Tibial nerve (tissue), 4 donors: Measurements from ENCODE around the gene CERCAM. TPM values are rescaled to one million over a fixed set of nuclear protein-coding genes. Genes with fewer than 3 reads are reported as not detected.
"Not testable (repeated sequence)": the region's sequence is repeated elsewhere in the genome, so short reads cannot be mapped to it uniquely, and the experiment has no call there.

Experiments
- DNase-seq, 2 donors: peaks; one replicate each; pipeline ENCODE4 v3.0.0-alpha.2; 2019; ENCODE audit warnings: low spot score in 2 of 2
- H3K27ac ChIP-seq, 4 donors: fragments of 200-600 bp; sonication (generic) in 3 of 4; one replicate each; pipeline ENCODE4 v1.5.1; 2017 to 2019; ENCODE audit warnings: mild to moderate bottlenecking in 1 of 4
- H3K27me3 ChIP-seq, 2 donors: fragments of 200-600 bp; sonication (generic) in 1 of 2; one replicate each; pipeline versions ENCODE4 v1.5.1 to v1.6.0; 2017 to 2019
- H3K36me3 ChIP-seq, 3 donors: fragments of 200-600 bp; sonication (generic); one replicate each; pipeline ENCODE4 v1.5.1; 2018 to 2019
- H3K4me1 ChIP-seq, 4 donors: fragments of 200-600 bp; sonication (generic) in 3 of 4; one replicate each; pipeline ENCODE4 v1.5.1; 2017 to 2019
- H3K4me3 ChIP-seq, 4 donors: fragments of 200-600 bp; sonication (generic) in 3 of 4; one replicate each; pipeline ENCODE4 v1.5.1; 2017 to 2019; ENCODE audit warnings: mild to moderate bottlenecking in 1 of 4, moderate library complexity in 1 of 4
- H3K9me3 ChIP-seq, 4 donors: fragments of 200-600 bp; sonication (generic) in 3 of 4; one replicate each; pipeline ENCODE4 v1.5.1; 2017 to 2019
- EP300 ChIP-seq, 2 donors: sonication (generic); formaldehyde crosslinking; IDR thresholded peaks; one replicate each; pipeline ENCODE4 v1.6.1; 2017; ENCODE audit warnings: antibody characterized with exemption in 2 of 2, mild to moderate bottlenecking in 1 of 2
- POLR2A ChIP-seq, 2 donors: fragments of 450-650 bp; IDR thresholded peaks; one replicate each; pipeline ENCODE4 v1.6.1; 2017; ENCODE audit warnings: antibody characterized with exemption in 2 of 2, mild to moderate bottlenecking in 2 of 2, moderate library complexity in 2 of 2
- WGBS, 2 donors: methylation state at CpG; one replicate each; pipeline ENCODE4 v1.1.5; 2018; 5-methylcytosine and 5-hydroxymethylcytosine counted together
- total RNA-seq, 4 donors: library from RNA; depleted of rRNA; stranded (reverse); fragments of >200 nt; gene quantifications; one replicate each; pipeline ENCODE4 v1.1.0, GENCODE V29; 2016
- TF ChIP-seq, protein P1 (sequence below), 5 experiments: fragments of 200-600 bp in 3 of 5; fragments of 450-650 bp in 2 of 5; sonication (generic) in 3 of 5; IDR thresholded peaks; one replicate each; pipeline ENCODE4 v1.5.1; 2016 to 2019; ENCODE audit warnings: antibody characterized with exemption in 5 of 5, mild to moderate bottlenecking in 3 of 5, moderate library complexity in 2 of 5

CERCAM gene
- total RNA-seq, 4 donors from 2014 or later = 23.7 to 48.2 (median 31.6) TPM

DNA sequence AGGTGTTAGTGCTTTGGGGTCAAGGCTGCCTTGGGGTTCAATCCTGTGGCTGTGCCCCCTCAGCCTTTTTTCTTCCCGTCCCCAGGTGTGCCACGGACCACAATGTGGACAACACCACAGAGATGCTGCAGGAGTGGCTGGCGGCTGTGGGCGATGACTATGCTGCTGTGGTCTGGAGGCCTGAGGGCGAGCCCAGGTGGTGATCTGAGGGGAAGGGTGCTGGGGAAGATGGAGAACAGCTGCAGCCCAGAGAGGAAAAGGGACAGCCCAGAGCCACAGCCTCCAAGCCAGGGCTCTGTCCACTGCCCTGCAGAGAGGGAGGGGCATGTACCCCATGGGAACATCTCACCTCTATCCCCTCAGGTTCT lies 2.1 kb downstream of the CERCAM start:
- TF ChIP-seq, protein P1, sequence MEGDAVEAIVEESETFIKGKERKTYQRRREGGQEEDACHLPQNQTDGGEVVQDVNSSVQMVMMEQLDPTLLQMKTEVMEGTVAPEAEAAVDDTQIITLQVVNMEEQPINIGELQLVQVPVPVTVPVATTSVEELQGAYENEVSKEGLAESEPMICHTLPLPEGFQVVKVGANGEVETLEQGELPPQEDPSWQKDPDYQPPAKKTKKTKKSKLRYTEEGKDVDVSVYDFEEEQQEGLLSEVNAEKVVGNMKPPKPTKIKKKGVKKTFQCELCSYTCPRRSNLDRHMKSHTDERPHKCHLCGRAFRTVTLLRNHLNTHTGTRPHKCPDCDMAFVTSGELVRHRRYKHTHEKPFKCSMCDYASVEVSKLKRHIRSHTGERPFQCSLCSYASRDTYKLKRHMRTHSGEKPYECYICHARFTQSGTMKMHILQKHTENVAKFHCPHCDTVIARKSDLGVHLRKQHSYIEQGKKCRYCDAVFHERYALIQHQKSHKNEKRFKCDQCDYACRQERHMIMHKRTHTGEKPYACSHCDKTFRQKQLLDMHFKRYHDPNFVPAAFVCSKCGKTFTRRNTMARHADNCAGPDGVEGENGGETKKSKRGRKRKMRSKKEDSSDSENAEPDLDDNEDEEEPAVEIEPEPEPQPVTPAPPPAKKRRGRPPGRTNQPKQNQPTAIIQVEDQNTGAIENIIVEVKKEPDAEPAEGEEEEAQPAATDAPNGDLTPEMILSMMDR (IDR thresholded peaks at IDR 0.05) = no peak
- TF ChIP-seq POLR2A (IDR thresholded peaks at IDR 0.05) (no peak), EP300 (IDR thresholded peaks at IDR 0.05) (no peak)
- Histone ChIP-seq H3K36me3 (peaks cover 0 to 50% (median 0%) of the 10 kb centered on the region in 3 donors), H3K4me3 (no peak overlapping the region), H3K27me3 (peaks cover 0 to 9% of the 10 kb centered on the region in 2 donors), H3K4me1 (peaks cover 0 to 27% (median 16%) of the 10 kb centered on the region in 4 donors), H3K27ac (no peak overlapping the region), H3K9me3 (no peaks in the 10 kb centered on the region)
- no peak for DNase-seq
- 93 to 100% methylated on average over 5 of the region's 5 CpGs for WGBS, 2 donors

DNA sequence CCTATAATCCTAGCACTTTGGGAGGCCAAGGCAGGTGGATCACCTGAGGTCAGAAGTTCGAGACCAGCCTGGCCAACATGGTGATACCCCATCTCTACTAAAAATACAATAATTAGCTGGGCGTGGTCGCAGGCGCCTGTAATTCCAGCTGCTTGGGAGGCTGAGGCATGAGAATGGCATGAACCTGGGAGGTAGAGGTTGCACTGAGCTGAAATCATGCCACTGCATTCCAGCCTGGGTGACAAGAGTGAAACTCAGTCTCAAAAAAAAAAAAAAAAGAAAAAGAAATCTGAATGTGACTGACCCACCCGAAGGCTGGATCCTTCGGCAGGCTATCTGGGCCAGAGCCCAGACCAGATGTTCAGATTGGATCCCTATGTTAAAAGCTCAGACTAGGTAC lies 2.7 kb downstream of the CERCAM start:
- not testable (repeated sequence) for H3K4me3 ChIP-seq, DNase-seq, H3K27me3 ChIP-seq, H3K27ac ChIP-seq, H3K9me3 ChIP-seq
- H3K36me3 ChIP-seq = peaks cover 0 to 56% (median 0%) of the 10 kb centered on the region in 3 donors
- 76 to 85% methylated on average over 6 of the region's 6 CpGs for WGBS, 2 donors
- H3K4me1 ChIP-seq = peaks cover 0 to 27% (median 16%) of the 10 kb centered on the region in 4 donors

DNA sequence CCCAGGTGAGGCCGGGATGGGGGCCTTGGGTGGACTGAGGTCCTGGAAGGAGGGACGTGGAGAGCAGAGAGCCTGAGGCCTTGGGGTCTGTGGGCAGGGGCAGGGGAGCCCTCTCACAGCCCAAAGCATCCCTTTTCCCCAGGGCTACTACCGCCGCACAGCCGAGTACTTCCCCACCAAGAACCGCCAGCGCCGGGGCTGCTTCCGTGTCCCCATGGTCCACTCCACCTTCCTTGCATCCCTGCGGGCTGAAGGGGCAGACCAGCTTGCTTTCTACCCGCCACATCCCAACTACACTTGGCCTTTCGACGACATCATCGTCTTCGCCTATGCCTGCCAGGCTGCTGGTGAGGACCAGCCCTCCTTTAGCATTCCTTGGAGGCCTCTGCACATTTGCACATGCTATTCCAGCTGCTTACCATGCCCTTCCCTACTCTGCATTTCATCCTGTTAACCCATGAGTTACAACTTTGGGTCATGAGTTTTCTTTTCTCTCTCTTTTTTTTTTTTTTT lies 3.7 kb downstream of the CERCAM start:
- peaks cover 0 to 66% (median 0%) of the 10 kb centered on the region in 3 donors for H3K36me3 ChIP-seq
- peaks cover 0 to 21% (median 12%) of the 10 kb centered on the region in 4 donors for H3K4me1 ChIP-seq
- H3K27ac ChIP-seq = no peak overlapping the region
- TF ChIP-seq, protein P1 (IDR thresholded peaks at IDR 0.05) = no peak
- no peak for TF ChIP-seq EP300 (IDR thresholded peaks at IDR 0.05)
- no peak for TF ChIP-seq POLR2A (IDR thresholded peaks at IDR 0.05)
- no peaks in the 10 kb centered on the region for H3K9me3 ChIP-seq
- WGBS, 2 donors = 91% methylated on average over 13 to 15 of the region's 15 CpGs
- H3K27me3 ChIP-seq = no peaks in the 10 kb centered on the region
- DNase-seq = no peak
- no peak overlapping the region for H3K4me3 ChIP-seq

DNA sequence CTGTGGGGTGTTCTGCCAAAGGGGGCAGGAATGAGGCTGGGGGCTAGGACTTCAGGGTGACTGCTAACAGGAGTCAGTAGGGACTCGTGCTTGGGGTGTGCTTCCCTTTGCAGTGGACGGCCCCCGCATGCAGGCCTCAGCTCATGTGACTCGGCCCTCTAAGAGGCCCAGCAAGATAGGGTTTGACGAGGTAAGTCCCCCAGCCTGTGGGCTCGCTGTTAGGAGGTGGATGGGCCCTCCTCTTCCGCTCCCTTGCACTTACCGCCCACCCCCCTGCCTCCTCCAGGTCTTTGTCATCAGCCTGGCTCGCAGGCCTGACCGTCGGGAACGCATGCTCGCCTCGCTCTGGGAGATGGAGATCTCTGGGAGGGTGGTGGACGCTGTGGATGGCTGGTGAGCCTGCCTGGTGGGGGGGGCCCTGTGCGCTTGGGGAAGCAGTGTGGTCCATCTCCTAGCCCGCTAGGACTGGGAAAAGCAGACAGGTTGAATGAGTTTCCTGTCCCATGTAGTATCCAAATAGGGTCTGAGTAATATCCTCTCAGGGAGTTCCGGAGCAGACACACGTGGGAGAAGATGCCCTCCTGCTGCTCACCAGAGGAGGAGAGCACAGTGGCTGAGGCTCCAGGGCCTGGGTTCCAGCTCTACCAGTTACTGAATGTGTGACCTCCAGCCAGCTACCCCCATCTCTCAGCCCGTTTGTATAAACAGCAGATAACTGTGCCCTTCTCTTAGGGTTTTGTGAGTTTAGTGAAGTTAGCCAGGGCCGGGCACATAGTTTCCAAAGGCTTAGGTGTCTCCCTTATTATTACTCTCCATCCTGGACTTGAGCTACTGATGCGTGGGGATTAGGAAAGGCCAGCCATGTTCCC lies 8.2 kb downstream of the CERCAM start:
- 71 to 75% methylated on average over 22 of the region's 22 CpGs for WGBS, 2 donors
- no peaks in the 10 kb centered on the region for H3K27me3 ChIP-seq
- H3K36me3 ChIP-seq = peaks cover 0 to 87% (median 0%) of the 10 kb centered on the region in 3 donors
- H3K27ac ChIP-seq = no peak overlapping the region
- TF ChIP-seq EP300 (IDR thresholded peaks at IDR 0.05) = no peak
- TF ChIP-seq, protein P1 (IDR thresholded peaks at IDR 0.05) = no peak
- no peak for TF ChIP-seq POLR2A (IDR thresholded peaks at IDR 0.05)
- no peak overlapping the region for H3K4me3 ChIP-seq
- no peaks in the 10 kb centered on the region for H3K9me3 ChIP-seq
- no peaks in the 10 kb centered on the region for H3K4me1 ChIP-seq
- no peak for DNase-seq

DNA sequence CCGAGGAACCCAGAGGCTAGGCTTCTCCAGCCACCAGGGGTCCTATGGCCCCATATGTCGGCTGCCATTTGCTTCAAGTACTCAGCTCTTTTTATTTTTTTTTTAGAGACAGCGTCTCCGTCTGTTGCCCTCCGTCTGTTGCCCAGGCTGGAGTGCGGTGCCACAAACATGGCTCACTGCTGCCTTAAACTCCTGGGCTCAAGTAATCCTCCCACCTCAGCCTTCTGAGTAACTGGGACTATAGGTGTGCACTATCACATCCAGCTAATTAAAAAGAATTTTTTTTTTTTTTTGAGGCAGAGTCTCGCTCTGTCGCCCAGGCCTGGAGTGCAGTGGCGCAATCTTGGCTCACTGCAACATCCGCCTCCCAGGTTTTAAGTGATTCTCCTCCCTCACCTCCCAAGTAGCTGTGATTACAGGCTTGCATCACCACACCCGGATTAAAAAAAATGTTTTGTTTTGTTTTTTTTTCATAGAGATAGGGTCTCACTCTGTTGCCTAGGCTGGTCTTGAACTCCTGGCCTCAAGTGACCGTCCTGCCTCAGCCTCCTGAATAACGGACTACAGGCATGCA lies 8.9 kb downstream of the CERCAM start:
- DNase-seq = no peak
- no peaks in the 10 kb centered on the region for H3K9me3 ChIP-seq
- H3K36me3 ChIP-seq = peaks cover 0 to 87% (median 0%) of the 10 kb centered on the region in 3 donors
- WGBS, 2 donors = 81 to 86% methylated on average over 13 of the region's 13 CpGs
- H3K4me3 ChIP-seq = no peak overlapping the region
- no peak overlapping the region for H3K27ac ChIP-seq
- H3K4me1 ChIP-seq = no peaks in the 10 kb centered on the region
- no peaks in the 10 kb centered on the region for H3K27me3 ChIP-seq
- TF ChIP-seq, protein P1 (IDR thresholded peaks at IDR 0.05) = no peak
- no peak for TF ChIP-seq EP300 (IDR thresholded peaks at IDR 0.05)
- no peak for TF ChIP-seq POLR2A (IDR thresholded peaks at IDR 0.05)
